HTERT RPE-1 (cell line): Measurements from ENCODE around the gene DNAJA1.

Experiments
- in situ Hi-C: fragments of 300-500 bp; cut with MboI; formaldehyde crosslinking; loops from 4 replicates; pipeline ENCODE4 v1.14.3; 2020; ENCODE audit warnings: low sequenced_read_pairs

Gene DNAJA1

DNA sequence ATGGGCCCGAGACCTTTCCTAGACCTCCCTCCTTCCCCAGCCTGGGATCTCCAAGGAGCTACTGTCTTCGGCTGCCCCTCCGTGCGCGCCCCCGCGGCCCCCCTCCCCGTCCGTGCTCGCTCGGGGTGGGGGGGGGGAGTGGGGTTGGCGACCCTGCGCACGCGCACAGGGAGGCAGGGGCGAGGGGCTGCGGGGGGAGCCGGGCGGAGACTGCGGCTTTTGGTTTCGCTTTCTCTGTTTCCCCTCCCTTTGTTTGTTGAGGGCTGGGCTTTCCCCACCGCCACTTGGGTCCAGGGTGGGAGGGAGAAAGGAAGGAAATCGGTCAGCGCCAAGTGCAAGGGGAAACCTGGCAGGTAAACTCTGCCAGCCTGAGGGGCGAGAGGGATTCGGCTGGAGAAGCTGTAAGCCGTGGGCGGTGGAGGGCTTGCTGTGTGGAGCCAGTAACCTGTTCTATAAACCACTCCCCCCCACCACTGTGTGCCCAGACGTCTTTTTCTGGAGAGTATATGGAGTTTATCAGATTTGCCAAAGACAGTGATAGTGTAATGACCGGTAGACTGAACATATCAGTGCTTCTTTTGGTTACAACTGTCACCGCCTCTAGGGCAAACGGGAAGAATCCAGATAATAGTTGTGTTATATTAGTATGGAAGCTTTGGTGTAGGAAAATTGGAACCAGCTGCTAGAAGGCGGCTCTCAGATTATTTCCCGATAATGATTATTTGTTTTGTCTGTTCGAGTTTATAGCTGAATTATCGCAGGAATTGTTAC is 684 bp downstream of the DNAJA1 start:
- in situ Hi-C loops, result no loop called here

DNA sequence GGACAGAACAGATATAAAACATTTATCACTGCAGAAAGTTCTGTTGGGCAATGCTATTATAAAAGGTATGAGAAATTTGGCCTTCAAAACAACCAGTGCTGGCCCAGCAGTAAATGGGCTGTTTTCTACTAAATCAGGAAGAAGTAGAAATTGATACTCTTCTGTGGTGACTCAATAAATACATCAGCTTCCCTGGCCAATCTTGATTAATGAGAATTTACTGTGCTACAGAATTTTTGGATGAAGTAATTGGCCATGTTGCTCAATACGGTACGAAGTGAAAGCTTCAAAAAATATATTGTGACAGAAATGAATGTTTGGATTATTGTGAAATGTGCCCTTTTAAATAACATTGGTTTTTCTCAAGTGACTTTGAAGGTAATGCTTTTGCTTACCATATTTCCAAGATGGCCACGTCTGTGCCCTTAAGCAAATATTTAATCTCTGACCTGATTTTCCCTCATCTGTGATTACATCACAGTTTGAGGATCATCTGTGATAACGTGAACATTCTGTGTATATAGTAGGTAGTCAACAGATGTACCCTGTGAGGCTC is 4.2 kb downstream of the DNAJA1 start:
- in situ Hi-C loops, result no loop called here

DNA sequence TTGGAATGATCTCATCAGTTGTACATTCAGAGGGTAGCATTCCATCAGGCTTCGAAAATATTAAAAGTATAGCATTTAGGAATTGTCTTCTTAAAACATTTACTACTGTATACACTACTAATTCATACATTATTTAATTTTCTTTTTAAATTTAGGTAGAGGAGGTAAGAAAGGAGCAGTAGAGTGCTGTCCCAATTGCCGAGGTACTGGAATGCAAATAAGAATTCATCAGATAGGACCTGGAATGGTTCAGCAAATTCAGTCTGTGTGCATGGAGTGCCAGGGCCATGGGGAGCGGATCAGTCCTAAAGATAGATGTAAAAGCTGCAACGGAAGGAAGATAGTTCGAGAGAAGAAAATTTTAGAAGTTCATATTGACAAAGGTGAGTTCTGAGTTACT is 5.2 kb downstream of the DNAJA1 start:
- in situ Hi-C loops, result no loop called here

DNA sequence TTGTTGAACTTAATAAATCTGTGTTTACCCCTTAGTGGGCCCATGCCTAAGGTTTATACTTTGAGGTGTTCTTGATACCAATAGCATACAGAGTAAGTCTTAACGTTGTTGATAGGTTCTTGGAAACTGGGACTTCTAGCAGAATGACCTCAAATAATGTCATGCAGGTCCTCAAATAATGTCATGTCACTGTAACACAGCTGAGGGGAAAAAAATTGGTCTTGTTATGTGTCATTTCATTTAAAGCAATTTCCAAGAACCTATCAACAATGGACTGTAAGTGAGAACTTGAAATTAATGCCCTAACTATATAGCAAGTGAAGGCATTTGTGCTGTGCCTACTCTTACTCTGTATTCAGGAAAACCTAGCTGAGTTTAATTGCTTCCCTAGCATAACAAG is 7.2 kb downstream of the DNAJA1 start:
- in situ Hi-C loops, result no loop called here

DNA sequence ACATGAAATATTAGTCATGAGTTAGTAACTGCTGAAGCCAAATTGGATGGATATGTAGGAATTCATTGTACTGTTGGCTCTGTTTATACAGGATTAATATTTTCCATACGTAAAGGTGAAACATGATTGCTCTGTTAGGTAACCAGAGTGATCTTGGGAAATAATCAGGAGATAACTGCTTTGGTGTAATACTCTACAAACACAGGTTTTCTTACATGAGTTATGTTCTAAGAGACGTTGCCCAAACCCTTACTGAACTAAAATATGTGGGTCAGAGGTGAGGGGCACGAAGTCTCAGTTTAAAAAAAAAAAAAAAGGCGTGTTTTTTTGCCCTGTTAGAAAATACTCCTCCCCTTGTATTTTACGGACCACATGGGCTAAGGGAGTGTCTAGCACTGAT is 7.8 kb downstream of the DNAJA1 start:
- in situ Hi-C loops, result no loop called here

DNA sequence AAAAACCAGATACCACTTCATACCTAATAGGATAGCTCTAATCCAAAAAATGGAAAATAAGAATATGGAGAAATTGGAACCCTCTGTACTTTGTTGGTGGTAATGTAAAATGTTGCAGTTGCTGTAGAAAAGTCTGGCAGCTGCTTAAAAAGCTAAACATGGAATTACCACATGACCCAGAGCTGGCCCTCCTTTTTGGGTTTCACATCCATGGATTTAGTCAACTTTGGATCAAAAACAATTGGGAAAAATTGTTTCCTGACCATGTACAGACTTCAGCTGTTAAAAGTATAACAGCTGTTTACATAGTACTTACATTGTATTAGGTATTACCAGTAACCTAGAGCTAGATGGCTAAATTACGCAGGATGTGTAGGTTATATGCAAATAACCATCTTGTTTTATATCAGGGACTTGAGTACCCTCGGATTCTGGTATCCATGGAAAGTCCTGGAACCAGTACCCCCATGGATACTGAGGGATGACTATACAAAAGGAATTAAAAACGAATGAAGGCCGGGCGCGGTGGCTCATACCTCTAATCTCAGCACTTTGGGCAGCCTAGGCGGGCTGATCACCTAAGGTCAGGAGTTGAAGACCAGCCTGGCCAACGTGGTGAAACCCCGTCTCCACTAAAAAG is 15.8 kb downstream of the DNAJA1 start:
- in situ Hi-C loops, result no loop called here

DNA sequence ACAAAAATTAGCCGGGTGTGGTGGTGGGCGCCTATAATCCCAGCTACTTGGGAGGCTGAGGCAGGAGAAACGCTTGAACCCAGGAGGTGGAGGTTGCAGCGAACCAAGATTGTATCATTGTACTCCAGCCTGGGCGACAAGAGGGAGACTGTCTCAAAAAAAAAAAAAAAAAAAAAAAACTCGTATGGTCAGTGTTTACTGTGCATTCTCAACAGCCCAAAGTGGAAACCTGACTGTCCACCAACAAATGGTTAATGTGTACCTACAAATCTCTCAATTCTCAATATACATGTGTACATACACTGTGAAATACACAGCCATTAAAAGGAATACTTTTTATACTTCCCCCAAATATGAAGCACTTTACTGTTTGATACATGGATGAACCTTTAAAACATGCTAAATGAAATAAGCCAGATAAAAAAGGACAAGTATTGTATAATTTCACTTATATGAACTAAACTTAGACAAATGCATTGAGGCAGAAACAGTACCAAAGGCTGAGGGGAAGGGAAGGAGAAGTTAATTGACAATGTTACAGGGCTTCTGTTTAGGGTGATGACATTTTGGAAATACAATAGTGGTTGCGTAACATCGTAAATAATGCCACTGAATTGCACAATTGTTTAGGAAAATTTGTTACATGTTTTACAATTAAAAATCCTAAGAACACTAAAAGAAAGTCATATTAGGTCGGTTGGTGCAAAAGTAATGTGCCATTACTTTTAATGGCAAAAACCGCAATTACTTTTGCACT is 16.5 kb downstream of the DNAJA1 start:
- in situ Hi-C loops, result no loop called here

DNA sequence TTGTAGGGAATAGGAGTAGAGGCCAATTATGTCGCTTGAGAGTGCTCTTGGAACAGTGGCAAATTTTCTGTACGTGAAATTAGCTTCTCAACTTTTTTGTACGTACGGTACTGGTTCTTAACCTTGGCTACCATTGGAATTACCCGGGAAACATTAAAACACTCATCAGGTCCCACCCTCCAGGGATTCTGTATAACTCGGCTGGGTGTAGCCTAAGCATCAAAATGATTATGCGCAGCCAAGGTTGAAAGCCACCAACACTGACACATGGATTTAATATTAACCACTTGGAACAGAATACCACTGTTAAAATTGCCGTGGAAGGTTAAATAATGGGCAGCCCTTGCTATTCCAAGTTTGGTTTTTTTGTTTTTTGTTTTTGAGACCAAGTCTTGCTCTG is 17.4 kb downstream of the DNAJA1 start:
- in situ Hi-C loops, result no loop called here

DNA sequence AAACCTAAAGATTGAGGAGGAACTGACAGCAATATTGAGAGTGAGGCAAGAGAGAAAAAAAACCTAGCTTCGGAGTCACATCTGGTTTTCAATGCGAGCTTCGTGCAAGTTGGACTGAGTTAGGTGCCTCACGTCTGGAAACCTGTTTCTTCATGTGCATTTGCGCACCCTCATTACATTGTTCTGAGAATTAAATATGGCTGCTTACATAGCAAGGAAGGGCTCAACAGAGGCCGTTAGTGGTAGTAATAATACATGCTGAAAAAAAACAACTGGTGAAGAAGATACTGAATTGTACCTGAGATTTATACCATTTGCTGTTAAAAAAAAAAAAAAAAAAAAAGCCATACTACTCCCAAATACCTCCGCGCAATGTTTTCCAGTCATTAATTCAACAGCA is 18.6 kb downstream of the DNAJA1 start:
- in situ Hi-C loops, result no loop called here

DNA sequence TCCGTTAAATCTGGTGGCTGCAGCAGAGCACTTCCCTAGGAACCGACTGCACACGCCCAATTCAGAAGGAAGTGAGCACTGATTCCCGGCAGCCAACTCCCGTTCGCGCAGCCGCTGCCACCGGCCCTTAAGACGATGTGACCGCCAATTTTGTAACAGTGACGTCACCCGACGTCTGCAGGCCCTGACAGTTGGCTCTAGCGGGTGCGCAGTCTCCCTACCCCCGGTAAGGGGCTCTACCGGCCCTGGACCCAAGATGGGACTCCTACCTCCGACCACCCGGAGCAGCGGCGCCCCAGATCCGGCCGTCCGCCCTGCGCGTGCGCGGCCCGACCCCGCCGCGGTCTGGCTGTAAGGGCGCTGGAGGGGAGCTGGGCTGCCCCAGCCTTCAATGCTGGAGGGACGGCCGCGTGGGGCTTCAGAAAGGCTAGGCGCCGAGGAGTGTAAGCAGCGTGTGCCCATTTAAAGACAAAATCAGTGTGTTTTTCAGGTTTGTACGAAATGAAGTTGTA is 19.1 kb downstream of the DNAJA1 start:
- in situ Hi-C loops, result no loop called here

DNA sequence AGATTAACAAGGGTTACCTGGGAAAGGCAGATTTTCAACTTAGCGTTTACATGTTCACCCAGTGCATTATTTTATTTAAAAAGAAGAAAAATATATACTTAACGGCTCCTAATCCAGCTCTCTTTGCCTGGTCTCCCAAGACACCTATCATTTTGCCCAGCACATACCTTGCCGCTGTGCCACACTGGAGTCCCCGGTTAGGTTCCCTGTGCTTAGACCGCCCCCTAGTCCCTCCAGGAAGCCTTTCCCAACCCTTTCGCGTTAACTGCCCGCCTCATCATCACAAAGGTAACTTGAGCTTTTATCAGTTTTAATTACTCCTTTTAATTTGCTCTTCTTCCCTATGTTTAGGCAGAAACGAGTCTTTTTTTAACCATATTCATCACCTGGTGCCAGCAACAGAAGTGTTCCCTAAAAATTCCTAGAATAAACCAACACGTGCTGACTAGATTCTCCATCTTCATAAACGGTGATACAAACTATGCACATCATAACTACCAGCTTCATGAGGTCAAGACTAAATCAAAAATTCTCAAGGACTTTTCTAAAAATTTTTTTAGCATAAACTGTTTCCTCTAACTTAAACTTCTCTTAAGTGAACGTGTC is 19.7 kb downstream of the DNAJA1 start:
- in situ Hi-C loops, result no loop called here

DNA sequence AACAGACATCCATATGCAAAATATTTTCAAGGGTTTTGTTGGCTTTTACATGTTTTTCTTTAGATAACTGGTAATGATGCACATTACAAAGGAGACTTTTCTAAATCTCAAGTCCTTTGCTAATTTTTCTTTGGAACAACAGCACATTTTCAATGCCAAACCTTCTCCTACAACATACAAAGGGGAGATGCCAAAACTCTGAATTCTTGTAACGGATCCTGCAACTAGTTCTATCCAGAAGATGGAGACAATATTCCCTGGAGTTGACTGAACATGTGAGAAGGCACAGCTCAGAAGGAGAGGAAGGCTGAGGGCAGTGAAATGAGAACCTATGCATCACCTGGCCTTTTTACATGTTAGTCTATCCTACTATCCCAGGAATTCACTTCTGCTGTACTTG is 21.0 kb downstream of the DNAJA1 start:
- in situ Hi-C loops, result no loop called here

DNA sequence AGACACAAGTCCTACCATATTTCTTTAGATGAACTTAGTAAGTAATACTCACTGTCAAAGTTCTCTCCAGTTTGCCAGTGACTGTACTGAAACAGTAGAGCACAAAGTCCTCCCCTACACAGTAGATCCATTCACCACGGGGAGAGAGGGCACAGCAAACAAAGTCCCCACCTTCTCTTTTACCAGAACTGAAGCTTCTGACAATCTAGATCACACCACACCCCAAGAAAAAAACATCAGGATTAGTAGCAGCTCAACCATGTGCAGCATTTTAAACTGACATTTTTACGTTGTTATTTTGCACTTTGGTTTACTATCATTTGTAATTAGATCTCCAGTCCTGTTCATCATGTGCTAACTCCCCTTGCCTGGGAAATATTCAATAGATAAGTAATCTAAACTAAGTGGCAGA is 23.0 kb downstream of the DNAJA1 start:
- in situ Hi-C loops, result no loop called here

DNA sequence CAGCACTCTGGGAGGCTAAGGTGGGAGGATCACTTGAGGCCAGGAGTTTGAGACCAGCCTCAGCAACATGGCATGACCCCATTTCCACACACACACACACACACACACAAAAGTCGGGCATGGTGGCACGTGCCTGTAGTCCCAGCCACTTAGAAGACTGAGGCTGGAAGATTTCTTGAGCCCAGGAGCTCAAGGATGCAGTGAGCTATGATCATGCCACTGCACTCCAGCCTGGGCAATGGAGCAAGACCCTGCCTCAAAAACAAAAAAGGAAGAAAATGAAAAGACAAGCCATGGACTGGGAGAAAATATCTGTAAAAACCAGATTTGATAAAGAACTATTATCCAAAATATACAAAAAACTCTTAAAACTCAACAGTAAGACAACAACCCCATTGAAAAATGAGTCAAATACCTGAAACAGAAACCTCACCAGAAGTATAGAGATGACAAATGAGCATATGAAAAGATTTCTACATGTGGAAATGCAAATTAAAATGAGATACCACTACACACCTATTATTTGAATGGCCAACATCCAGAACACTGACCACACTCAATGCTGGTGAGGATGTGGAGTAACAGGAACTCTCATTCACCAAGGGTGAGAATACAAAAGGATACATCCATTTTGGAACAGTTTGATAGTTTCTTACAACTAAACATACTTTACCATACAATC is 24.7 kb downstream of the DNAJA1 start:
- in situ Hi-C loops, result no loop called here

DNA sequence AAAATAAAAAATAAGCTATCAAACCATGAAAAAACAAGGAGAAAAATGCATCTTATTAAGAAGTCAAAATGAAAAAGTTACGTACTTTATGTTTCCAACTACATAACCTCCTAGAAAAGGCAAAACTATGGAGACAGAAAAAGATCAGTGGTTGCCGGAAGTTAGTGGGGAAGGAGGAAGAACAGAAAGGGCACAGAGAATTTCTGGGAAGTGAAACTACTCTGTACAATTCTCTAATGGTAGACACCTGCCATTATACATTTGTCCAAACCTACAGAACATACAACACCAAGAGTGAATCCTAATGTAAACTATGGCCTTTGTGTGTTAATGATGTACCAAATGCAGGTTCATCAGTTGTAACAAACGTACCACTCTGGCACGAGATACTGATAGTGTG is 26.1 kb downstream of the DNAJA1 start:
- in situ Hi-C loops, result no loop called here

DNA sequence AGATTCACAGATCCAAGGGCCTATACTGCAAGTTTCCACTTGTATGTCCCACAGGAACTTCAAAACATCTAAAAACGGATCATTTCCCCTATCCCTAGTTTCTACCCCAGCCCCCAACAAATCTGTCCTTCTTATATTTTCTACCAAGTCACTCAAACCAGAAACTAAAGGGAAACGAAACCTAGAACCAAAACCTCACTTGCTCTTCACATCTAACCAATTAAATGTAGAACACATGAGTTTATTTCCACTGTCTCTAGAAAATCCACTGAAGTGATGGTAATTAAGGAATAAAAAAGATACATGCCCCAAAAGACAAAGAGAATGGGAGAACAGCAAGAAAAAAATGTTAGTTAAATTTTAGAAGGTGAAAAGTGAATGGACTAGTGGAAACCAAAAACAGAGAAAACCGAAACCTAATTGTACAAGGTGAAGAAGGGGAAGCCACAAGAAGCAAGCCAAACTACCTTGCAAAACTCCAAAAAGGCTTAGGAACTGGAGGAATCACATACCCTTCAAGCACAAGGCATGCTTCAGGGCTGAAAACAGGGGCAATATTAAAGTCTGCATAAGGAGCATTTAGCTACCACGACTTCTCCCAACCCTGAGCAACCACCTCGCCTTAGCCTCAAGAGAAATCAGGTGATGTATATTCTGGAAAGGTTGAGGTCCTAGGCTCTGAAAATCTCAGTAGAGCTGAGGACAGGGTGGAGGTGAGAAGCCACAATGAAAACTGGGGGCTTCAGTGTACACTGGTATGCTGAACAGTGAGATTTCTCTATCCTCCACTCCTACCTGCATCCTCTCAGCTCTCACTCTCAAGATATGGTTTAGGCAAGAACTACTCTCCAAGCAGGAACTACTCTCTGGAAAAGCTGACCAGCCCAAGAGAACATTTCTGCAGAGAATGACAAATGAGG is 40.3 kb downstream of the DNAJA1 start:
- in situ Hi-C loops, result no loop called here

DNA sequence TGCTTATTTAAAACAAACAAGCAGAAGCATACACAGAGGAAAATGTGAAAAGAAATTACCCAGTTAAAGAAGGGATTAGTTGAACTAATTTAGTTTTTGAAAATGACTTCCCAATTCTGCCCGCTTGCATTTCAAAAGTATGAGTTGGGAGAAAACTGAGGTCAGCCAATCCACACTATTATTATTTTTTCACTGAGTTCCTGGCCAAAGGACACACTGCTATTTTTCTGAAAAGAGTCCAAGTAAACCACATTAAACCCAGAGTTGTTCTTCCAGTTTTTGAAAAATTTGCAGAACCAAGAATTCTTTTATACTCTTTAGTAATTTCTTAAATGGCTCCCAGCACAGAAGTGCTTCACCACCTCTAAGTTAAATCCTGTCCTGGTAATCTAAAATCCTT is 43.9 kb downstream of the DNAJA1 start:
- in situ Hi-C loops, result no loop called here

DNA sequence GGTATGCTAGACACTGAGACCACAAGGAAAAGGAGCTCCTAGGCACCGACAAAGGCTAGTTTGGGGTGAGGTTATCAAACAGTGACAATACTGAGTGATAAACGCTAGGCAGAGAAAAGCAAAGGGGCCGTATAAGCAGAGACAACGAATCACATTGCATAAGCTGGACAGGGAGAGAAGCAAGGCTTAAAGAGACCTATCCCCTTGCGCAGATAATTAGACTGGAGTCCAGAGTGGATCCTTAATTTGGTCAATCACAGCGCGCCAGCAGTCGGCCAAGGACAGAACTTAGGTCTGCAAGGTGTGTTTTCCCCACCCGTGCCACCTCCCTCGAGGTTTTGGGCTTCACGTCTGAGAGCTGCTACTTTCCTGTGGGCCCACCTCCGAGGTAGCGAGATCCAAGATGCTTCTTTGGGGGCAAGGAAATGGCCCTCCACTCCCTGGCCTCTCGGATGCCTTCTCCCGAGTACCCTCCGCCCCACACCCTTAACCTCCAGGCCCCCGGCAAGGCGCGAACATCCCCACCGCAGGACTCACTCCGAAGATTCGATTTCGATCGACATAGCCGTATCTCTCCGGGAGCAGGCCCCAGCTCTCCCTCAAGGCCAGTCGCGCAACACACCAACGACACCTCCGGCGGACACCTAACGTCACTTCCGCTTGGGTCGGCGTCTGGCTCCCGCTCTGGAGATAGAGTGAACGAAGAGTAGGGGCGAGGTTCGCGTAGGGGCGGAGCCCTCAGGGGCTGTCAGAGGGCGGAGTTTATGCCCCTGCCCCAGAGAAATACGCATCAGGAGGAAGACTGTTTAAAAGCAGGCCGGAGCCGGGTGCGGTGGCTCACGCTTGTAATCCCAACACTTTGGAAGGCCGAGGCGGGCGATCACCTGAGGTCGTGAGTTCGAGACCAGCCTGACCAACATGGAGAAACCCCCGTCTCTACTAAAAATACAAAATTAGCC is 51.3 kb downstream of the DNAJA1 start, which contains the start of gene SMU1:
Gene SMU1 (minus strand): TSS at position 629 of the 959 bp plus-strand sequence. CDS start 66 bp downstream, at position 563.
- in situ Hi-C loops, result loop anchor here (25.0 kb wide), 1 partner anchor 161 kb away; the partner anchor contains the start of gene SPINK4
